CD4-positive, alpha-beta T cell treated with Interferon alpha-2 for 1 hour (primary cell): ENCODE data around the gene NUF2.
"Not testable (repeated sequence)": the region's sequence is repeated elsewhere in the genome, so short reads cannot be mapped to it uniquely, and the experiment has no call there.

Experiments used
- DNase-seq, 2 donors: peaks; one replicate each; pipeline ENCODE4 v3.0.0-alpha.2; 2020 to 2022

The NUF2 gene

DNA sequence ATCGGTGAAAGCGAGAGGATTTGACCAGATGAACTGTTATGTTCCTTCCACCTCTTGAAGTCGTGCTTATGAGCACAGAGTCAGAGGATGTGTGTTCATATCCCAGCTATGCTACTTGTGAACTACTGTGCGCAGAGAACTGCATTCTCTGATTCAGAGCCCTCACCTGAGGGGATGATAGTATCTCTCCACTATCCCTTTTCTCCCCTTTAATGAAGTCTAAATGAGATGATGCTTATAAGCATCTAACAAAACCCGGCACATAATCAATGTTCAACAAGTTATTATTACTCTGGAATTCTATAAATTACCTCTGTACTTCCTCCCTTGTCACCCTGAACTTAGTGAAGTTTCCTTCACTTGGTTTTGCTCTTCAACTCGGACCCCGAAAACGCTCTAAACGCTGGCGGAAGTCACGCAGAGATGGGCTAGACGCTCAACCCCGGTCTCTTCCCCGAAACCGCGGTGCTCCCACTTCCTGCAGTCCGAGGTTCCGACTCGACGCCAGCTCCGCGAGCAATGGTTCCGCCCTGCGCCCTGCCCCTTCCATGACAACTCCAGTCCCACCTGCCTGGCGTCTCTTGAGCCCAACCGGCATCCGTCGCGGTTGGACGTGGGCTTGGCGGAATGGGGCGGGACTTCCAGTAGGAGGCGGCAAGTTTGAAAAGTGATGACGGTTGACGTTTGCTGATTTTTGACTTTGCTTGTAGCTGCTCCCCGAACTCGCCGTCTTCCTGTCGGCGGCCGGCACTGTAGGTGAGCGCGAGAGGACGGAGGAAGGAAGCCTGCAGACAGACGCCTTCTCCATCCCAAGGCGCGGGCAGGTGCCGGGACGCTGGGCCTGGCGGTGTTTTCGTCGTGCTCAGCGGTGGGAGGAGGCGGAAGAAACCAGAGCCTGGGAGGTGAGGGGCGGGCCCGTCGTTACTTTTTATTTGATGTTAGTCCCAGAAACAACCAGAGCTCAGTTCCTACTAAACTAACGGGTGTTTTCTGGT, at the start of gene NUF2:
TSS of gene NUF2 (plus strand) at position 644 of the 995 bp plus-strand sequence. CDS start 4,098 bp downstream, outside the sequence.
- peak; percentile 96 to 98 for DNase-seq

DNA sequence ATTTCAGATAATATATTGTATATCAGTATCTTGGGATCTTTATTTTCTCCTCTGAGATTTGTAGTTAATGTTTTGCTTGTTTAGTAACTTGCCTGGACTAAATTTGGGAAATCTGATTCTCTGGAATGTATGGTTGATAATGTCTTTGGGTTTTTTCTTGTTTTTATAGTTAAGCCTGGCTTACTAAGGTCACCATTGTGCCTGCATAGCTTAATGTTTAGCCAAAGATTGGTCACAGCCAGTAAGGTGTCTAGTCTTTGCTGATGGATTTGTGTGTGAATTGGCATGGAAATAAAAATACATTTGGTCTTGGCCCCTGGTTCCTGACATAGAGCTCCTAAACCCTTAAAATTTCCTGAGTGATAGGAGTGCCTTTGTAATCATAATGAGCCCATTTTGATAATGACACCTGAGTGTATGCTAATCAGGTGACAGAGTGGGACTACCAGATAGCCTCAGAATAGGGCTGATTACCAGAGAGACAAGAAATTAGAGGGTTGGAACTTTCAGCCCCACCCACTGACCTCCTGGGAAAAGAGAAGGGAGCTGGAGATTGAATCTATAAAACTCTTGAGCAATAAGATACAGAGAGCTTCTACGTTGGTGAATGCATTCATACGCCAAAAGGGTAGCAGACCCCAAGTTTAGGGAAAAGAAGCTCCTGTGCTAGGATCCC, 47.9 kb upstream of the NUF2 start:
- DNase-seq: no peak

DNA sequence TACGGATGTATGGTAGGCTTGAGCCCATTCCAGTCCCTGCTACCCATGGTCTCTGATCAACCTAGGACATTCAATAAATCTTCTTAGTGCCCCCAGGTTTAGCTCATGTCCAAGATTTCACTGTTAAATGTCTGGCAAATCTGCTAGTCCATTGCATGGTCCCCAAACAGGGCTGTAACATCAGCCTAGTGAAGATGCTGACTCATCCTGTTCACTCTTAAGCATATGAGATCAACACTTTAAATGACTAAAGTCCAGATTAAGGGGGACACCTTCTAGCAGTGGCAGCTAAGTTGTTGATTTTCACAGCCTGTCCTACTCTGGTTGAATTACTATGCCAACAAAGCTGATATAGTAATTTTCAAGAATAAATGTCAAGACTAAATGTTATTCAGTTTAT, 46.5 kb upstream of the NUF2 start:
- DNase-seq: no peak

- DNase-seq: no peak
These were observed 43.2 kb upstream of the NUF2 start for GRCh38 chr1:163278602-163279001.

GRCh38 chr1:163284867-163285266, 36.9 kb upstream of the NUF2 start:
- DNase-seq: not testable (repeated sequence)

DNA sequence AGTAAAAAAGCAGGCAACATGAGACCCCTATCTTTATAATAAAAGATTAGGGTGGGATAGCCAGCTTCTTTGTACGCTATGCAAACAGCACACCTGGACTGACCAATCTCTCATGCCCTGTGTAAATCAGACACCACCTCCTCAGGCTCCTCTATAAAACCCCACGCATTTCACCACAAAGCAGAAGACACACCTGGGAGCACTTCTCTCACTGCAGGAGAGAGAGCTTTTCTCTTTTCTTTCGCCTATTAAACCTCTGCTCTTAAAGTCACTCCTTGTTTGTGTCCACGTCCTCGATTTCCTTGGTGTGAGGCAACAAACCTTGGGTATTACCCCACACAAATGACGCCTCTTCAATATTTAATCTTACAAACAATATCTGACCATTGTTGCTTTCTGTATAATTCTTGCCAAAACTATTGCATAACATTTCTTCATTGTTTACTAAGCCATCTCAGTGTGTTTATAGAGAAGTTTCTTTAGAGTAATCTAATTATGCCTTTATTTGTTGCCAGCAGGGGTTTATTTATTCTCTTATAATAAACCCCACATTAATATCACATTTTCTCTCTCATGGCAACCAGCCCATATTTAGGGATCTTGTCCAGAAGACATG, 31.6 kb upstream of the NUF2 start:
- DNase-seq: no peak

GRCh38 chr1:163291461-163291860, 30.3 kb upstream of the NUF2 start:
- no peak for DNase-seq

- DNase-seq: not testable (repeated sequence)
These were observed 29.6 kb upstream of the NUF2 start for GRCh38 chr1:163292153-163292552.

- not testable (repeated sequence) for DNase-seq
These were observed 28.3 kb upstream of the NUF2 start for GRCh38 chr1:163293497-163293896.

GRCh38 chr1:163295949-163296348, 25.8 kb upstream of the NUF2 start:
- no peak for DNase-seq

DNA sequence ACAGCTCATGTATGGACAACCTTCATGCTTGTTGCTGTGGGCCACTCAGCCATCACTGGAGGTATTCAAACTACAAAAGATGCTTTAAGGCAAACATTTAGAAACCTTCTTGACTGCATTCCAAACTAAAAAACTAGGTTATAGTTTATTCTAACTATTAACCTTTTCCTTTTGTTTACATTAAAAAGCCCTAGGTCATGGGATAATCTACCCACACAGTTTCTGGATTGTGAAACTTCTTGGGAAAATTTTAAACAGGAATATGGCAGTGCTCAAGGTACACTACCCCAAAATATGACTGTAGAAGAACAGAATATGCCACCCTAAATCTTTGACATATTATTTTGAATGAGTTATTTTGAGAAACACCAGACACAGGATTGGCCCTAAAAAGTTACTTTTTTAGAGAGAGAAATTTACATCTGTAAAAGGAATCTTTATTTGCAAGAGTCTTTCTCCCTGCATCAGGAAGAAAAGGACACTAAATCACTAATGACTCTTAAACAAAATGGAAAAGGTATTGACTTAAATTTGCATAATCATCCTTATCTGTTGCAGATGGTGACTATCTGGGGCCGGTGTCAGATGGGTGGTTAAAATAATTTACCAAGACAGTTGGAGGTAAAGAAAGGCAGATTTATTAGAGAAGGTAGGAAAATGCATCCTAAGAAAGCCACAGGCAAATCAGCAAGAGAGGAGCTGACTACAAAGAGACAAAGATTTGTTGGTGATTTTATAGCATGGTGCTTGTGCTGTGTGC, 25.1 kb upstream of the NUF2 start:
- no peak for DNase-seq

DNA sequence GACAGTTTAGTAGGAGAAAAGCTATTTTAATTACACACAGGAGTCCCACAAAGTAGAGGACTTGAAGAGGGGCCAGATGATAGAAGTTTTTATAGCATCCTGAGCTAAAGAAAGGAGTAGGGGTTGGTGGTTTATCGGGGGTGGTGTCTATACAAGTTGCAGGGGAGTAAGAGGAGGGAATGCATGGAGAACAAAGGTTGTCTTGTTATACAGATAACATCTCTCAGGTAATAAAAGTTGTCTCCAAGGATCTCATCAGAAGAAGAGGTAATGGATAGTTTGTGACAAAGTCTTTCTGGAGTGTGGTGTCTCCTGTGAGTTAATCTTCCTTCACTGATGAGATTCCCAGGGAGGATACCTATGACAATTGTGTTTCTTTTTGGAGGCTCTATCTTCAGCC, 23.4 kb upstream of the NUF2 start:
- no peak for DNase-seq

DNA sequence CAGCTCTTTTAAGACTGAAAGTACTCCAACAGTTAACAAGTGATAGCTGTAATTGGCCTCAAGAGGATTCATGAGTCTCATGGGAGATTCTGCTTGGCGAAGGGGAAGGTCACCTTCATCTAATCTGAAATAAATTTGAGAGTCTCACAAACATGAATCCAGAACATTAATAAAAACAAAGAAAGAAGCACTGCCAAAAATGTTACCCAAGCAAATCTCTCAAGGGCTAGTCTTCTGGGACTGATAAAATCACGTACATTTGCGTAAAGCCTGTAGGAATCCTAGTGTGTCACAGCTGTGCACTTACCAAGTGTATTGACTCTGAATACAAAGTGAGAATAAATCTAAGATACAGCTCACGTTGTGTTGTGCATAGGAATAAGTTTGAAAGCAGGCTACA, 21.2 kb upstream of the NUF2 start:
- no peak for DNase-seq

DNA sequence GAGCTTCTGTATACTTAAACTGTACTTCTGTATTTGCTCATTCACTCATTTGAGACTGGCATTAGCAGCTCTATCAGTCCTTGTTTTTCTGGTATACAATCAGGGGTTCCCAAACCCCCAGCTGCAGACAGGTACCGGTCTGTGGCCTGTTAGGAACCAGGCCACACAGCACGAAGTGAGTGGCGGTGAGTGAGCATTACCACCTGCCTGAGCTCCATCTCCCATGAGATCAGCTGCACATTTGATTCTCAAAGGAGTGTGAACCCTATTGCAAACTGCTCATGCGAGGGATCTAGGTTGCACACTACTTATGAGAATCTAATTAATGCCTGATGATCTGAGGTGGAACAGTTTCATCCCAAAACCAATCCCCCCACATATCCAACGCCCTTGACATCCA, 18.2 kb upstream of the NUF2 start:
- no peak for DNase-seq

- no peak for DNase-seq
These were observed 16.3 kb upstream of the NUF2 start for GRCh38 chr1:163305441-163305840.

DNA sequence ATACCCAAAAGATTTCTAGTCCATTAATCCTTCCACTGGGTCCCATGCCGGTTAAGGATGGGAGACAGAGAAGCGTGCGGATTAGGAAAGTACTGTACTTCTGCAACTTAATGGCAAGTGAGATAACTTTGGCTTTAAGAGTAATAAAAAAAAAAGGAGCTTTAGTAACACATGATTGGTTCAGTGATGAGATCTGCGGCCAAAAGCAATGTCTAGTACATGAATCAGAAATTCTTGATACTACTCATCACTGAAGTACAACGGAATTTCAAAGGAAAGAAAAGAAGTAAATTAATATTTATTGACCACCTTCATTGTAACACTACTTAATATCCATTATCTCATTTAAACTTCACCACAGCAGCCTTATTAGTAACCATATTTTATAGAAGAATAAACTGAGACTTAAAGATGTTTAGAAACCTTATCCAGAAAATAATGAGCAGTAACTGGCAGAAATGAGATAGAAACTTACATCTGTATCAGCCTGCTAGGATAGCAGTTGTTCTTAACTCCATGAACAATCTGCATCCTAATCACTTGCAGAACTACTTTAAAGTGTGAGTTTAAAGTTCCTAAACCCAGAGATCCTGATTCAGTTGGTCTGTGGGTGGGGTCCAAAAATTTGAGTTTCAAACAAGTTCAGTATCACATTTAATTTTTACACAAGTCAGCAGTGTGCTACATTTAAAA, 14.1 kb upstream of the NUF2 start:
- no peak for DNase-seq

DNA sequence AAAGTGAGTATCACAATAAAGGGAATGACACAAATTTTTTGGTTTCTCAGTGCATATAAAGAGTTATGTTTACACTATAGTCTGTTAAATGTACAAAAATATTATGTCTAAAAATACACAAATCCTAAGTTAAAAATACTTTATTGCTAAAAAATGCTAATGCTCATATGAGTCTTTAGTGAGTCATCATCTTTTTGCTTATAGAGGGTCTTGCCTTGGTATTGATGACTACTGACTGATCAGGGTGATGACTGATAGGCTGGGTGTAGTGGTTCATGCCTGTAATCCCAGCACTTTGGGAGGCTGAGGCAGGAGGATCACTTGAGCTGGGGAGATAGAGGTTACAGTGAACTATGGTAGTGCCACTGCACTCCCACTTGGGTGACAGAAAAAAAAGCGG, 12.9 kb upstream of the NUF2 start:
- DNase-seq: no peak

DNA sequence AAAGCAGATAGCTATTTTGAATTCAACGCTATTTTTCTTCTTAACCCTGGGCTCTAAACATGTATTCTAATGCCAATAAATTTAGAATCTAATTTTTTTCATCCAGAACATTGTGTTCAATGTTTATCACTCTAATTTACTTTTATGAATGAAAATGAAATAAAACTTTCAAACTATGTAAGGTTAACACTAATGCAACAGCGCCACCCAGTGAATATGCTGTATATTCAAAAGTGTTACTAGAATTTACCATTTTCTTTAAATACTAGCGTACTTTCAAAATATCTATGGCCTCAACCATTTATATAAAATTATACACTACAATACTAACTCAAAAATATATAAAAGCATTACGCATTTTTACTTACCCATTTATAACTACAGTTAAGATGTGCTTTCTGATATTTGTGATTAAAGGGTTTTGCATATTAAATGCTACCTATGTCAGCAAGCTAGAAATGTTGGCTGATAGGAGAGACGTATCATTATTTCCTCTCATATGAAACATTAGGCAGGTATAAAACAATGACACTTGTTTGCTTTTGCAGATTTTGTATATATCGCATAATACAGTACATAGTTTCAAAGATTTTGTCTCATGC, 5.9 kb upstream of the NUF2 start:
- DNase-seq: peak; percentile 13 to 60

GRCh38 chr1:163320891-163321290, 863 bp upstream of the NUF2 start:
- DNase-seq: peak in 1 of 2 donors; percentile 13

- DNase-seq: not testable (repeated sequence)
These were observed 1.6 kb downstream of the NUF2 start for GRCh38 chr1:163323339-163323738.

DNA sequence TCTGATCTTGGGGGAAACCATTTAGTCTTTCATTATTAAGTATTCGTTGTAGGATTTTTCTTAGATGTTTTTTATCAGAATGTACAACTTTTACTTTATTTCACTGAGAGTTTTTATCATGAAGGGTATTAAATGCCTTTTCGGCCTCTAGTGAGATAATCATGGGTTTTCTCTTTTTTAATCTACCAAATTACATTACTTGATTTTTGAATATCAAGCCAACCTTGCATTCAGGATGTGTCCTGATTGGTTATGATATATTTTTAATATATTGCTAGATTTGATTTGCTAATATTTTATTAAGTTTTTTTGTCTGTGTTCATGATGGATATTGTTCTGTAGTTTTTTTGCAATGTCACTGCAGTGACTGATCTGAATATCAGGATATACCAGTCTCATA, 9.4 kb downstream of the NUF2 start:
- no peak for DNase-seq

- DNase-seq: no peak
These were observed 13.5 kb downstream of the NUF2 start for GRCh38 chr1:163335216-163335615.
